C4-2B (cell line): ENCODE data around the gene ATCAY.

Source experiments
- CTCF ChIP-seq: fragments of 450-650 bp; conservative IDR thresholded peaks from 2 replicates; pipeline ENCODE4 v1.5.1; 2017; ENCODE audit warnings: mild to moderate bottlenecking
- ZFX ChIP-seq: fragments of 450-650 bp; IDR thresholded peaks from 2 replicates; pipeline ENCODE4 v1.6.1; 2017

GRCh38 chr19:3850320-3850972 is 30.0 kb upstream of the ATCAY start:
- TF ChIP-seq CTCF (no peak), ZFX (no peak)
